HG02798 (cell line): ENCODE results near the gene NFATC2IP.

ENCODE experiments used
- ATAC-seq: cut with Tn5 transposase; IDR thresholded peaks from one replicate; pipeline ENCODE4 v1.9.1; 2021; ENCODE audit warnings: mild to moderate bottlenecking; ENCODE audit not compliant: unreplicated experiment, poor library complexity

Gene NFATC2IP

GRCh38 chr16:28950648-28951409 is at the start of gene NFATC2IP:
NFATC2IP (plus strand) TSS chr16:28950937; CDS start chr16:28951012, 75 bp downstream.
- peak; percentile 95 for ATAC-seq

- ATAC-seq, result no peak
These were observed 48.9 kb upstream of the NFATC2IP start for GRCh38 chr16:28901862-28902261.

GRCh38 chr16:28902909-28903308 is 47.8 kb upstream of the NFATC2IP start:
- ATAC-seq, result no peak

- no peak for ATAC-seq
These were observed 47.2 kb upstream of the NFATC2IP start for GRCh38 chr16:28903344-28904042.

DNA sequence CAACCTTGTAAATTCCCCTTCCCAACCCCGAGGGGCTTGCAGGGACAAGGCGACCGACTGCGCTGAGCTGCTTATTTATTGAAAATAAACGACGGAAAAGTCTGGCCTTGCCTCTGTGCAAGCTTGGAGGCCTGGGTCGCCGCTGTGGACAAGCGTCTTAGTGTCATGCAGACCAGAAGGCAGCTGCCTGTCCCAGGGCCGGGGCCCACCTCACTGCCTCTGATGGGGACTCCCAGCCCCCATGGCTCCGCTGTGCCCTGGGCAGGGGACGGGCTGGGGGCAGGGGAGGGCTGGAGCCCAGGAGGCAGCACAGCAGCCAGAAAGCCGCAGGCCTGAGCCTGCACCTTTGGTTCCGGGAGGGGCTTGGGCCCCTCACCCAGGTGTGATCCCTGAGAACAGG is 46.4 kb upstream of the NFATC2IP start:
- ATAC-seq, result no peak

GRCh38 chr16:28904828-28905227 is 45.9 kb upstream of the NFATC2IP start:
- ATAC-seq, result no peak

DNA sequence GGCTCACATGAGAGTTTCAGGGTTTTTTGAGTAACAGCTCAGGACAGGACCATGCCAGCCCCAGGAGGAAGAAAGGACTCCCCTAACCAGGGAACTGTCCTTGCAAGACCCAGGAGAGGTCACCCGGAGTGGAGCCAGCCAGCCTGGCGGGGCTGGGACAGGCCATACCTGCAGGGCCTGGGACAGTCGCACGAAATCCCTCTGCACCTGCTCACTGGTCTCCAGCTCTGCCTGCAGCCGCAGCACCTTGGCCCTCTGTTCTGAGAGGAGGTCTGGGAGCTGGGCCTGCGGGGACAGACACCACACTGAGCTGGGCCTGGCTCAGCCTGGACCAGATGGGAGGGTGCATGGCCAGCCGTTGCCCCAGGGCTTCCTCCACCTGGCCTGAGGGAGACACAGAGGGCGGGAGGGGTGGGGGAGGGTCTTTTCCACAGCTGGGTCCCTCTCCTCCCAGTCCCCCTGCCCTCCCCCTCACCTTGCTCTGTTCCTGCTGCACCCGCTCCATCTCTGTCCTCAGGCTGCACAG is 45.4 kb upstream of the NFATC2IP start:
- no peak for ATAC-seq

DNA sequence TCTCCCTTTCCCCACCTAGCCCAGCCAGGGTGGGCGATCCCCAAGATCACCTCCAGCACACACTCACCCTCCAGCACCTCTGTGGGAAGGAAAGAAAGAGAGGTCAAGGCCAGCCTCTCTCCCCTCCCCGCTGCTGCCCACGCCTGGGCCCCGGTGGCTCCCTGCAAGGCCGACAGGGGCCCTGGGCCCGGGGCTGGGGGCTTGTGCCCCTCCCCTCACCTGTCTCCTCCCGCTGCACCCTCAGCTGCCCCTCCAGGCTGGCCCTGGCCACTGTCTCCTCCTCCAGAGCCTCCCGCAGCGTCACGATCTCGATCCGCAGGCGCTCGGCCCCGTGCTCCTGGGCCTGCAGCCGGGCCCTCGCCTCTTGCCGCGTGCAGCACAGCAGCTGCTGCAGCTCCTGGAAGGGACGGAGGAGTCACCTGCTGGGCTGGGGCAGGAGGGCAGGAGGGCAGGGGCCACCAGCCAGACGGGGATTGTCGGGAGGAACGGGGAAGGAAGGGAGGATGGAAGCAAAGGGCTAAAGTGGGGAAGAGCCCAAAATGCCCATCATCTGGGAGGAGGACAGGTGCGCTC is 44.9 kb upstream of the NFATC2IP start:
- no peak for ATAC-seq

GRCh38 chr16:28910086-28911031 is 40.4 kb upstream of the NFATC2IP start:
- no peak for ATAC-seq

DNA sequence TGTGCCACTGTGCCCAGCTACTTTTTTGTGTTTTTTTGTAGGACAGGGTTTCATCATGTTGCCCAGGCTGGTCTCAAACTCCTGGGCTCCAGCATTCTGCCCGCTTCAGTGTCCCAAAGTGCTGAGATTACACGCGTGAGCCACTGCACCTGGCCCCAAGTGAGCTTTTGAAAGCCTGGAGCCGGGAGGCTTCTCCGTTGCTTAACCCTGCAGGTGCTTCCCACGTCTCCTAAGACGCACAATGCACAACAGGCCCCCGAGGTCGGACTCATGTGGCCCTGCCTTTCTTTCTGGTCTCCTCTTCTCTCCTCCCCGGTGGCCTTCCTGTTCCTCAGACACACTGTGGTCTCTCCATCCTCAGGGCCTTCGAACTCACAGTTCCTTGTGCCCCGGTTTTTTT is 38.2 kb upstream of the NFATC2IP start:
- no peak for ATAC-seq

DNA sequence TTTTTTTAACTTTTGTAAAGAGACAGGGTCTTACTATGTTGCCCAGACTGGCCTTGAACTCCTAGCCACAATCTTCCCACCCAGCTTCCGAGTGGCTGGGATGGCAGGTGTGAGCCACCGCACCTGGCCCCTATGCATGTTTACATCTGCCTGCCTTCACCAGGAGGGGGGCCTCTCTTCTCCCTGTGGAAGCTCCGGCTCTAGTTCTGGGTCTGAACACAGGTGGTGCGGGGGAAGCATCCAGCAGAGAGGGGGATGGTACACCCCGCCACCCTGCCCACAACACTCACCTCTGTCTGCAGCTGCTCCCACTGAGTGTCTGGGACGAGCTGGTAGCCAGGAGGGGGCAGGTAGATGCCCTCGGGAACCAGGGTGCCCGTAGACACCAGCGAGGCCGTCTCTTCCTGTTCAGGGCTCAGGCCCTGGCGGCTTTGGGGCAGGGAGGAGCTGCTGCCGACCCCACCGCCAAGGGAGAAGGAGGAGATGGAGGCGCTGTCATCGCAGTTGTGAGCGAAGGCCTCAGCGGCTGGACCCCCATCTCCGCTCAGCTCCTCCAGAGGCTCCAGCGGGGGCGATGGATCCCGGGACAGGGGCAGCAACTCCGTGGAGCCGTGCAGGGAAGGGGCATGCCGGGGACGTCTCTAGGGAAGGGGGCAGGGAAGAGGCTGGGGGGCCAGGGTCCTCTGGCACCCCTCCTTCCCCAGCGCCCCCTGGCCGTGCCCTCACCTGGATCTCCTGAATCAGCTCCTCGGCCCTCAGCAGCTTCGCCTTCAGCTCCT is 36.6 kb upstream of the NFATC2IP start:
- no peak for ATAC-seq

GRCh38 chr16:28915181-28915580 is 35.6 kb upstream of the NFATC2IP start:
- no peak for ATAC-seq

GRCh38 chr16:28917095-28917494 is 33.6 kb upstream of the NFATC2IP start:
- ATAC-seq, result no peak

GRCh38 chr16:28918698-28919097 is 32.0 kb upstream of the NFATC2IP start:
- ATAC-seq, result no peak

DNA sequence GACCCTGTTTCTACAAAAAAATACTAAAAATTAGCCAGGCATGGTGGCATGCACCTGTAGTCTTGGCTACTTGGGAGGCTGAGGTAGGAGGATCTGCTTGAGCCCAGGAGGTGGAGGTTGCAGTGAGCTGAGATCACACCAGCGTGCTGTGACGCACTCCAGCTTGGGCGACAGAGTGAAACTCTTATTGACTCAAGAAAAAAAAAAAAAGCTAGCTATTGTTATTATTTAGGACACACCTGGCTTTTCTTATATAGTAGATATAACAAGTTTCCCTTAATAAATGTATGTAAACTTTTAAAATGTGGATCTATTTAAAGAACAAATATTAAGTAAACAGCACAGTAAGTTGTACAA is 27.5 kb upstream of the NFATC2IP start:
- no peak for ATAC-seq

- ATAC-seq, result peak; percentile 51
These were observed 26.9 kb upstream of the NFATC2IP start for GRCh38 chr16:28923652-28924398.

- ATAC-seq, result no peak
These were observed 26.4 kb upstream of the NFATC2IP start for GRCh38 chr16:28924399-28924761.

DNA sequence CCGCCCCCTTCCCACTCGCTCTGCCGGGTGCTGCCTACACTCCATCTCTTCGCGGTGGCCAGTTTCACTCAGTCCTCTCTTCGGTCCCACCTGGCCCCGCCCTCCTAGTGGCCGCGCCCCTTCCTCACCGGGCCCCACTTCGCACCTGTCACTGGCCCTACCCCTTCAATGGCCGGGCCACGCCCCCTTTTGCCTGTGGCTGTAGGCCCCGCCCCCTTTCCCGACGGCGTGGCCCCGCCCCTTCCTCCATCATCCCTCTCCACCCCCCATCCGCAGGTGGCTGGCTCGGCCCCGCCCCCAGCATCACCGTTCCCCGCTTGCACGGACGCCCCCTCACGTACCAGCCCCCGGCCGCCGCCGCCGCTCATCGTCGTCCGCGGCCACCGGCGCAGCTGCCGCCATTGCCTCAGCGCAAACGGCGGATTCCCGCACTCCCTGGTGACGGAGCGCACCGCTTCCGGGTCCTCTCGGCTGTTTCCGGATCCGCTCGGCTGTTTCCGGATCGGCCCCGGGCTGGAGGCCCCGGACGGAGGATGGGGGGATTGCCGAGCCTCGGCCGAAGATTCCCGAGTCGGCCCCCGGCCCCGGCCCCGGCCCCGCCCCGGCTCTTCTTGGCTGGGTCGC is 25.9 kb upstream of the NFATC2IP start, which contains the start of gene RABEP2:
RABEP2 (minus strand) TSS at position 477 of the 624 bp plus-strand sequence; CDS start at position 402, 75 bp downstream.
- peak; percentile 74 for ATAC-seq
